GM13976 (cell line): ENCODE results near the gene GIMAP1.

Experiments
- DNase-seq: peaks from one replicate; pipeline ENCODE4 v3.0.0; 2012; ENCODE audit warnings: low spot score
- CTCF ChIP-seq: IDR thresholded peaks from 2 replicates; pipeline ENCODE4 v1.5.1; 2012; ENCODE audit warnings: borderline replicate concordance, mild to moderate bottlenecking; ENCODE audit not compliant: insufficient read depth; ENCODE audit errors: extremely low read depth, missing control alignments, control extremely low read depth
- in situ Hi-C: fragments of 300-500 bp; cut with MboI; formaldehyde crosslinking; loops from one replicate; pipeline ENCODE4 v1.12.0; 2022; ENCODE audit warnings: low sequenced_read_pairs, mixed read lengths, inconsistent platforms; ENCODE audit not compliant: unreplicated experiment

GIMAP1 gene

GRCh38 chr7:150755473-150756099, 39.2 kb downstream of the GIMAP1 start:
- DNase-seq = peak; percentile 47
- in situ Hi-C loops = loop anchor here (10.0 kb wide), 1 partner anchor 311 kb away; no protein-coding TSS in a partner anchor
- no peak for TF ChIP-seq CTCF

- in situ Hi-C loops = loop anchor here (10.0 kb wide), 1 partner anchor 311 kb away; no protein-coding TSS in a partner anchor
- no peak for DNase-seq
- no peak for TF ChIP-seq CTCF
Observed at GRCh38 chr7:150756166-150756565, 39.8 kb downstream of the GIMAP1 start.

- DNase-seq = no peak
- peak; percentile 44 for TF ChIP-seq CTCF
- in situ Hi-C loops = loop anchor here (10.0 kb wide), 1 partner anchor 312 kb away; no protein-coding TSS in a partner anchor
Observed at GRCh38 chr7:150756858-150757257, 40.4 kb downstream of the GIMAP1 start.

GRCh38 chr7:150759479-150759878, 43.1 kb downstream of the GIMAP1 start:
- no peak for DNase-seq
- no peak for TF ChIP-seq CTCF
- in situ Hi-C loops = loop anchor here (10.0 kb wide), 1 partner anchor 315 kb away; no protein-coding TSS in a partner anchor

GRCh38 chr7:150766334-150766709, 49.9 kb downstream of the GIMAP1 start:
- DNase-seq = no peak
- no peak for TF ChIP-seq CTCF
- in situ Hi-C loops = no loop called here

GRCh38 chr7:150769768-150770167, 53.4 kb downstream of the GIMAP1 start:
- TF ChIP-seq CTCF = no peak
- in situ Hi-C loops = loop anchor here (10.0 kb wide), 1 partner anchor 215 kb away; no protein-coding TSS in a partner anchor
- no peak for DNase-seq
